Breast epithelium (tissue), 4 donors: ENCODE data around the gene KREMEN2. TPM values are rescaled to one million over a fixed set of nuclear protein-coding genes. Genes with fewer than 3 reads are reported as not detected.
A peak's percentile ranks its signal among the peaks of the same experiment; 100 is the strongest.

Source experiments
- DNase-seq, 2 donors: peaks; one replicate each; pipeline ENCODE4 v3.0.0-alpha.2; 2019; ENCODE audit warnings: low spot score in 2 of 2
- H3K27ac ChIP-seq, 2 donors: fragments of 200-600 bp; sonication (generic) in 1 of 2; one replicate each; pipeline ENCODE4 v1.5.1; 2016 to 2019; ENCODE audit warnings: mild to moderate bottlenecking in 1 of 2
- H3K27me3 ChIP-seq, 2 donors: fragments of 200-600 bp; sonication (generic) in 1 of 2; one replicate each; pipeline versions ENCODE4 v1.5.1 to v1.6.0; 2017 to 2019; ENCODE audit warnings: control low read depth in 1 of 2, mild to moderate bottlenecking in 1 of 2
- H3K36me3 ChIP-seq: fragments of 200-600 bp; one replicate; pipeline ENCODE4 v1.5.1; 2019
- H3K4me1 ChIP-seq, 2 donors: fragments of 200-600 bp; sonication (generic); one replicate each; pipeline ENCODE4 v1.5.1; 2016 to 2019; ENCODE audit warnings: control low read depth in 1 of 2
- H3K4me3 ChIP-seq, 3 donors: fragments of 200-600 bp; sonication (generic); 1 replicate in 2 of 3; 2 replicates in 1 of 3; pipeline ENCODE4 v1.5.1; 2016 to 2019; ENCODE audit warnings: mild to moderate bottlenecking in 3 of 3, moderate library complexity in 2 of 3
- H3K9me3 ChIP-seq, 2 donors: fragments of 200-600 bp; sonication (generic) in 1 of 2; one replicate each; pipeline ENCODE4 v1.5.1; 2016 to 2019; ENCODE audit warnings: control low read depth in 1 of 2
- POLR2A ChIP-seq: fragments of 450-650 bp; IDR thresholded peaks from one replicate; pipeline ENCODE4 v1.6.1; 2016; ENCODE audit warnings: antibody characterized with exemption, mild to moderate bottlenecking, moderate library complexity
- POLR2AphosphoS5 ChIP-seq, 3 donors: sonication (generic); formaldehyde crosslinking; IDR thresholded peaks; one replicate each; pipeline ENCODE4 v1.6.1; 2017; ENCODE audit warnings: antibody characterized with exemption in 3 of 3
- intact Hi-C: fragments of 100-400 bp; cut with DNase I; formaldehyde crosslinking; loops from one replicate; pipeline ENCODE4 v1.15.1; 2023; ENCODE audit warnings: low total_unique reads
- total RNA-seq, 3 donors: library from RNA; depleted of rRNA; stranded (reverse); fragments of >200 nt; gene quantifications; one replicate each; pipeline ENCODE4 v1.1.0, GENCODE V29; 2016
- TF ChIP-seq, protein P1 (sequence below), 3 donors: fragments of 450-650 bp; IDR thresholded peaks; one replicate each; pipeline ENCODE4 v1.5.1; 2016 to 2017; ENCODE audit warnings: antibody characterized with exemption in 3 of 3, mild to moderate bottlenecking in 3 of 3, moderate library complexity in 3 of 3

Gene KREMEN2, protein sequence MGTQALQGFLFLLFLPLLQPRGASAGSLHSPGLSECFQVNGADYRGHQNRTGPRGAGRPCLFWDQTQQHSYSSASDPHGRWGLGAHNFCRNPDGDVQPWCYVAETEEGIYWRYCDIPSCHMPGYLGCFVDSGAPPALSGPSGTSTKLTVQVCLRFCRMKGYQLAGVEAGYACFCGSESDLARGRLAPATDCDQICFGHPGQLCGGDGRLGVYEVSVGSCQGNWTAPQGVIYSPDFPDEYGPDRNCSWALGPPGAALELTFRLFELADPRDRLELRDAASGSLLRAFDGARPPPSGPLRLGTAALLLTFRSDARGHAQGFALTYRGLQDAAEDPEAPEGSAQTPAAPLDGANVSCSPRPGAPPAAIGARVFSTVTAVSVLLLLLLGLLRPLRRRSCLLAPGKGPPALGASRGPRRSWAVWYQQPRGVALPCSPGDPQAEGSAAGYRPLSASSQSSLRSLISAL
- under 1 TPM in 1 of 3 donors, not detected in 2; 0.33 TPM for total RNA-seq

DNA sequence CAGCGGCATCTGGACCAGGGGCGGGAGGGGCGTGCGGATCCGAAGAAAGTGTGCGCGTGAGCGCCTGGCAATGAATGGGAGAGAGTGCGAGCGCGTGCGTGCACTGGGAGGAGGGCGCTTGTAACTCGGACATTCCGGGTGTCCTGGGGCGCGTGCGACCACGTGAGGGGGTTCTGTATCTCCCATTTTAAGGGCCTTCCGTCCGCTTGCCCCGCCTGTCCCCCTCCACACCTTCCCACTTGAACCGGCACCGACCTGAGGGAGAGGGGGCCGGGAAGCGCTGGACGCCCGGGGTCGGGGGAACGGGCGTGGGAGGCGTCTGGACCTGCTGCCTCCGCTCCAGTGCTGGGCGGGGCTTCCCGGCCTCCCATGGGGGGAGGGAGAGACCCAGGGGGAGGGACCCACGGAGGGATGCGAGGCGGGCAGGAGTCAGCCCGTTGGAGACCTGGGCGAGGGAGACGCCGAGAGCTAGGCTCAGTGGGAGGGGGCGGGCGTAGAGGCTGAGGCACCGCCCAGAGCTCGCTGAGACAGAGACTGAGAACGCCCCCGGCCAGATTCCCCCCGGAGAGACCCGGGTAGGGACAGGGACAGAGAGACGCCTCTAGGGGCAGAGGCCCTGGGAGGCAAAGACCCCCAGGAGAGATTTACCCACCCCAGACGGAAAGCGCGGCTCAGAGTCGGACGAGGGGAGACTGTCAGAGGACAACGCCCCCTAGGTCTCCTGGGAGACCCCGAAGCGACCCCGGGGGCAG lies at the start of gene KREMEN2:
Gene KREMEN2, plus strand, starts transcription at position 553 of the 752 bp plus-strand sequence. CDS start 246 bp downstream, outside the sequence.
- peaks cover 14 to 22% of the 10 kb centered on the region in 2 donors for H3K4me1 ChIP-seq
- intact Hi-C loops = no loop called here
- DNase-seq = no peak

DNA sequence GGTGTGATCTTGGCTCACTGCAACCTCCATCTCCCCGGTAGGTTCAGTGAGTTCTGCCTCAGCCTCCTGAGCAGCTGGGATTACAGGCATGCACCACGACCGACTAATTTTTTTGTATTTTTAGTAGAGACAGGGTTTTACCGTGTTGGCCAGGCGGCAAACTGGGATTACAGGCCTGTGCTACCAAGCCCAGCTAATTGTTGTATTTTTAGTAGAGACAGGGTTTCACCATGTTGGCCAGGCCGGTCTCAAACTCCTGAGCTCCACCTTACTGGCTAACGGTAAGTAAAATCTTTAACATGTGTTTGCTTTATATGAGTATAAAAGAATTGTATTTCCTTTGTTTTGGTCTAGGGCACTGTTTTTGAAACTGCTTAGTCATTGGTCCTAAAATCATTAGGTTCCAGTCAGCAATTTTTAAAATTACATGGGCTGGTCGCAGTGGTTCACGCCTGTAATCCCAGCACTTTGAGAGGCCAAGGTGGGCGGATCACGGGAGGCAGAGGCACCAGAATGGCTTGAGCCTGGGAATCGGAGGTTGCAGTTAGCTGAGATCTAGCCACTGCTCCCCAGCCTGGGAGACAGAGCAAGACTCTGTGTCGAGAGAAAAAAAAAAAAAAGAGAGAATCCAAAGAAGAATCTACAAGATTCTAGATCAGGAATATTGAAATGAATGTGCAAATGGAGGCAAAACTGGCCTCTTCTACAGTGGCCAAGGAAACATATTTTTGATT lies 48.7 kb upstream of the KREMEN2 start:
- Histone ChIP-seq H3K27ac (peak overlapping the region in 1 of 2 donors; percentile 41), H3K4me3 (no peak overlapping the region), H3K36me3 (no peaks in the 10 kb centered on the region), H3K9me3 (no peaks in the 10 kb centered on the region), H3K27me3 (no peaks in the 10 kb centered on the region), H3K4me1 (peaks cover 0 to 5% of the 10 kb centered on the region in 2 donors)
- intact Hi-C loops = no loop called here
- TF ChIP-seq, protein P1, sequence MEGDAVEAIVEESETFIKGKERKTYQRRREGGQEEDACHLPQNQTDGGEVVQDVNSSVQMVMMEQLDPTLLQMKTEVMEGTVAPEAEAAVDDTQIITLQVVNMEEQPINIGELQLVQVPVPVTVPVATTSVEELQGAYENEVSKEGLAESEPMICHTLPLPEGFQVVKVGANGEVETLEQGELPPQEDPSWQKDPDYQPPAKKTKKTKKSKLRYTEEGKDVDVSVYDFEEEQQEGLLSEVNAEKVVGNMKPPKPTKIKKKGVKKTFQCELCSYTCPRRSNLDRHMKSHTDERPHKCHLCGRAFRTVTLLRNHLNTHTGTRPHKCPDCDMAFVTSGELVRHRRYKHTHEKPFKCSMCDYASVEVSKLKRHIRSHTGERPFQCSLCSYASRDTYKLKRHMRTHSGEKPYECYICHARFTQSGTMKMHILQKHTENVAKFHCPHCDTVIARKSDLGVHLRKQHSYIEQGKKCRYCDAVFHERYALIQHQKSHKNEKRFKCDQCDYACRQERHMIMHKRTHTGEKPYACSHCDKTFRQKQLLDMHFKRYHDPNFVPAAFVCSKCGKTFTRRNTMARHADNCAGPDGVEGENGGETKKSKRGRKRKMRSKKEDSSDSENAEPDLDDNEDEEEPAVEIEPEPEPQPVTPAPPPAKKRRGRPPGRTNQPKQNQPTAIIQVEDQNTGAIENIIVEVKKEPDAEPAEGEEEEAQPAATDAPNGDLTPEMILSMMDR (IDR thresholded peaks at IDR 0.05) = no peak
- TF ChIP-seq POLR2A (no peak), POLR2AphosphoS5 (IDR thresholded peaks at IDR 0.05) (no peak)
- no peak for DNase-seq

More for the DNA sequence above, at the start of gene KREMEN2:
- peaks cover 29 to 68% of the 10 kb centered on the region in 2 donors for H3K27me3 ChIP-seq
- H3K4me3 ChIP-seq = peak within 1 kb of the TSS in 2 of 3 donors; percentile 39 to 65
- H3K27ac ChIP-seq = no peak within 1 kb of the TSS
- TF ChIP-seq POLR2A (no peak), POLR2AphosphoS5 (IDR thresholded peaks at IDR 0.05) (no peak)
- TF ChIP-seq, protein P1 (IDR thresholded peaks at IDR 0.05) = no peak
- H3K9me3 ChIP-seq = no peaks in the 10 kb centered on the region
- H3K36me3 ChIP-seq = no peaks in the 10 kb centered on the region

DNA sequence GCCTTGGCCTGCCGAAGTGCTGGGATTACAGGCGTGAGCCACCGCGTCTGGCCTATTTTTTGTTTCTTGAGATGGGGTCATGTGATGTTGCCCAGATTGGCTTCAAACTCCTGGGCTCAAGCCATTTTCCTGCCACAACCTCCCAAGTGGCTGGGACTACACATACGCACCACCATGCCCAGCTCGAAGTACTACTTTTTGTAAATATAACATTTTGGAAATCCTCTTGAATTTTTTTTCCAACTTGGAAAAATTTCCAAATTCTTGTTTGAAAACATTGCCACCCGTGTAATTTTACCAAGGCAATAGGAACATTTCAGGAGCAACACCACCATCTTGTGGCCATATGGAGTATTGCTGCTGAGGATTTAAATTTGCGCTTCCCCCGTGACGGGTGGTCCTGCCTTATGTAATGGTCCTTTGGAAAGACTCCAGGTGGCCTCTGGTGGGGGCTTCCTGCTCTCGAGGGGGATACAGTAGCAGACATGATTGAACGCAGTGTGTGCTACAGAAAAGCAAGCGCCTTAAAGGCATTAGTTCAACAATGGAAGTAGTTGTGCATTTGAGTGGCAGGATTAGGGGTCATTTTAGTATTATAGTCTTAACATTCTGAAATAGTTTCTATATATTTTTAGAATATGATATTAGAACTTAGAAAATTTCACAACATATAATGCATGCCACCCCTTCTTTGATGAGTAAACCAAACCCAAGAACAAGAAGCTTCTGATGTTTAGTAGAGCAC lies 44.4 kb upstream of the KREMEN2 start:
- peak overlapping the region; percentile 52 to 68 for H3K27ac ChIP-seq
- peak in 1 of 2 donors; percentile 45 for DNase-seq
- TF ChIP-seq, protein P1 (IDR thresholded peaks at IDR 0.05) = peak; percentile 96 to 99 (median 97)
- TF ChIP-seq POLR2AphosphoS5 (IDR thresholded peaks at IDR 0.05) = peak in 1 of 3 donors; percentile 50
- no peak for TF ChIP-seq POLR2A
- H3K9me3 ChIP-seq = no peaks in the 10 kb centered on the region
- intact Hi-C loops = loop anchor here (10.0 kb wide), 1 partner anchor 45 kb away; no protein-coding TSS in a partner anchor
- no peaks in the 10 kb centered on the region for H3K27me3 ChIP-seq
- no peaks in the 10 kb centered on the region for H3K4me1 ChIP-seq
- no peaks in the 10 kb centered on the region for H3K36me3 ChIP-seq
- H3K4me3 ChIP-seq = no peak overlapping the region

DNA sequence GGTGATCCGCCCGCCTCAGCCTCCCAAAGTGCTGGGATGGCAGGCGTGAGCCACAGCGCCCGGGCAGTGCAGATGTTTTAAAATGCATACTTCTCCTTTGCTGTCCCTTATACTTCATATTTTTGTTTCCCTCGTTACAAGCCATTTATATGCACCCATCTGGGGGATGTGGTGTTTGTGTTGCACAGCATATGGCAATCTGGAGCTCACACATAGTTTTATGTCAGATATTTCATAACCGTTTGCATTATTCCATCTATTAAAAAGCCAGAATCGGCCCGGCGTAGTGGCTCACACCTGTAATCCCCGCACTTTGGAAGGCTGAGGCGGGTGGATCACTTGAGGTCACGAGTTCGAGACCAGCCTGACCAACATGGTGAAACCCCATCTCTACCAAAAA lies 40.6 kb upstream of the KREMEN2 start:
- Histone ChIP-seq H3K4me1 (no peaks in the 10 kb centered on the region), H3K9me3 (no peaks in the 10 kb centered on the region), H3K36me3 (no peaks in the 10 kb centered on the region), H3K27me3 (no peaks in the 10 kb centered on the region), H3K27ac (no peak overlapping the region), H3K4me3 (no peak overlapping the region)
- no peak for TF ChIP-seq POLR2AphosphoS5 (IDR thresholded peaks at IDR 0.05)
- TF ChIP-seq POLR2A = no peak
- TF ChIP-seq, protein P1 (IDR thresholded peaks at IDR 0.05) = no peak
- intact Hi-C loops = loop anchor here (10.0 kb wide), 1 partner anchor 49 kb away; no protein-coding TSS in a partner anchor
- no peak for DNase-seq
